Measurements from ENCODE around the gene COQ10B.
A peak's percentile ranks its signal among the peaks of the same experiment; 100 is the strongest.
"Not testable (repeated sequence)": the region's sequence is repeated elsewhere in the genome, so short reads cannot be mapped to it uniquely, and the experiment has no call there.

COQ10B gene

DNA sequence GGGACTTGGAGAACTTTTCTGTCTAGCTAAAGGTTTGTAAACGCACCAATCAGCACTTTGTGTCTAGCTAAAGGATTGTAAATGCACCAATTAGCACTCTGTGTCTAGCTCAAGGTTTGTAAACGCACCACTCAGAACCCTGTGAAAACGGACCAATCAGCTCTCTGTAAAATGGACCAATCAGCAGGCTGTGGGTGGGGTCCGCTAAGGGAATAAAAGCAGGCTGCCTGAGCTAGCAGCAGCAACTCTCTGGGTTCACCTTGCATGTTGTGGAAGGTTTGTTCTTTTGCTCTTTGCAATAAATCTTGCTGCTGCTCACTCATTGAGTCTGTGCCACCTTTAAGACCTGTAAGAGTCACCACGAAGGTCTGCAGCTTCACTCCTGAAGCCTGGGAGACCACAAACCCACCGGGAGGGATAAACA, 2.4 kb upstream of the COQ10B start:
- DNase-seq (ENCODE audit: low read depth): not testable (repeated sequence)

DNA sequence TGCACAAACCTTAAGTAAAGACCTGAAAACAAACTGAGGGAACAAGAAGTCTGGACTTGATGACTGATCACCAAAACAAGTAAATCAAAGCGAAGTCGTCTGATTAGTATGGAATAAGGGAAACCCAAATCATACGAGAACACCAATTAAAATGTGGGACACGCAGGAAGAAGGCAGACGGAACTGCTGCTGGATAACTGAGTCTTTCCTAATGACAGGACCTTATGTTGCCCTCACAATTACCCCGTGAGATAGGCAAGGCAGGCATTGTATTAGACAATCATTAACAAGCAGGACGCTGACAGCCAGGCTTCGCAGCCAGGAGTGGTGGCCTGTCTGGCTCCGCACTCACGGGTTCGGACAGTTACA, 614 bp upstream of the COQ10B start:
- DNase-seq (ENCODE audit: low read depth): no peak

DNA sequence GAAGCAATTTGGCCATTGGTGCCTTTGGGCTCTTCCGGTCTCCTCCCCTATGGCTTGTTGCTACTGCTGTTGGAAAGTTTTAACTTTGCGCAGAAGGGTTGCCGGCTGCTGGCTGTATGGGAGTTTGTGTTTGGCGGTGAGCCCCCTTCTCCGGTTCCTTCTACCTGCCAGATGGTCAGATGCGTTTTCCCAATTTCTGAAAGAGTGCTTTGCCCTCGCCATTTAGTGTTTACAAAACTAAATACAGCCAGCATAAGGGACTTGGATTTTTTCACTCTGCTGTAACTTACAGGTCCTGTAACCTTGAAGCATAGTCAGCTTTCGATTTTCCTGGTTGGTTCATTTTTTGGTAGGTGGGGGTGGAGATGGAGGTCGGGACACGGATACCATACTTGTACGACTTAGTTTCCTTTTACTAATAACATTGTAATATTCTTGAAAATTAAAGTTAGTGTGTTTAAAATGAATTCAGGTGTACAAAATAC, 604 bp downstream of the COQ10B start:
- DNase-seq (ENCODE audit: low read depth): no peak

DNA sequence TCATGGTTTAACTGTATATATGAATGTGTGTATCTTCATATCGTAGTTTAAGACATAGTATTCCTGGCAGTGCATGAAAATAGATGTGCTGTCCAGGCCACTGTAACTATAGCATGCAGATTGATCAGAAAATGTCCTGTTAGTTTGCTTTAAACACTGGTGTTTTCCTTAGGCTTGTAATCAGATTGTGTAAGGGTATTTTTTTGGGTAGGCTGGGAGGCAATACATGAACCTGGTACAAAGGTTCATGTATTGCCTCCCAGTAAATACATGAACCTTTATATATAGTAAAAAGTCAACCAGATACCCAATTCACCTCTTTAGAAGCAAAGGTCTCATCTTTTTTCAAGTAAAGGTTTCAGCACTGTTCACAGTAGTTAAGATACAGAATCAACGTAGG, 1.6 kb downstream of the COQ10B start:
- DNase-seq (ENCODE audit: low read depth): no peak

DNA sequence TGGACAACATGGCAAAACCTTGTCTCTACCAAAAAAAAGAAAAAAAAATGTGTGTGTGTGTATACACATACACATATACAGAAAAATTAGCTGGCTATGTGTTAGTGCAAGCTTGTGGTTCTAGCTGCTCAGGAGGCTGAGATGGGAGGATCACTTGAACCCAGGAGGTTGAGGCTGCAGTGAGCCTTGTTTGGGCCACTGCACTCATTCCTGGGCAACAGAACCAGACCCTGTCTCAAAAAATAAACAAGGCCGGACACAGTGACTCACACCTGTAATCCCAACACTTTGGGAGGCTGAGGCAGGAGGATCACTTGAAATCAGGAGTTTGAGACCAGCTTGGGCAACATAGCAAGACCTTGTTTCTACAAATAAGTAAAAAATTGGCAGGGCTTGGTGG, 2.1 kb downstream of the COQ10B start:
- no peak for DNase-seq (ENCODE audit: low read depth)

DNA sequence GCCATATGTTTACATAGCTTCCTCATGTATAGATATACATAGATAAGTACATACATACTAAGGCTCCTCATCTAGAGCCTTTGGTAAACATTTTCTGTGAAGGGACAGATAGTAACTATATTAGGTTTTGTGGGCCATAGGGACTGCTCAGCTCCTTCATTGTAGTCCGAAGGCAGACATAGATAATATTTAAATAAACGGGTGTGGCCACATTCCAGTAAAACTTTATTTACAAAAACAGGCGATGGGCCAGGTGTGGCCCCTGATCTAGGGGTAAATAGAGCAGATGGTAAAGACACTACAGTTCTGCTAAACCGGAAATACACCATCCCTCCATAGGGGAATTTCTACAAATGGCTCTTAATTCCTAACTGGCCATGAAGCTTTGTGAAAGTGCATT, 7.3 kb downstream of the COQ10B start:
- no peak for DNase-seq (ENCODE audit: low read depth)

DNA sequence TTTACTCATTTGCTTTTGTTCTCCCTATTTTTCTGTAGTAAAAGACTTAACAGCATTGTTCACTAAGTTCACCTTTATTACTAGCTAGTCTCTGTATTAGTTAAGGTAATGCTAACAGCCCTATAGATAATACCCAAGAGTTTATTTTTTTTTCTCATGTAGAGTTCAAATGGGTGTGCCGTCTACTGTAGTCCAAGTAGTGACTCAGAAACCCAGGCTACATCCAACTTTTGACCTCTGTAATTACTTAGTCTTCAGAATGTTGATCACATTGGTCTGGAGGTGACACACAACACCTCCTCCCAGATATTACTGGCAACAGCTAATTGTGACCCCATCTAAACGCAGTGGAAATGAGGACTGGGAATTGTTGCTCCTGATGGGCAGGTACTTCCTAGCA, 7.7 kb downstream of the COQ10B start:
- DNase-seq (ENCODE audit: low read depth): no peak

DNA sequence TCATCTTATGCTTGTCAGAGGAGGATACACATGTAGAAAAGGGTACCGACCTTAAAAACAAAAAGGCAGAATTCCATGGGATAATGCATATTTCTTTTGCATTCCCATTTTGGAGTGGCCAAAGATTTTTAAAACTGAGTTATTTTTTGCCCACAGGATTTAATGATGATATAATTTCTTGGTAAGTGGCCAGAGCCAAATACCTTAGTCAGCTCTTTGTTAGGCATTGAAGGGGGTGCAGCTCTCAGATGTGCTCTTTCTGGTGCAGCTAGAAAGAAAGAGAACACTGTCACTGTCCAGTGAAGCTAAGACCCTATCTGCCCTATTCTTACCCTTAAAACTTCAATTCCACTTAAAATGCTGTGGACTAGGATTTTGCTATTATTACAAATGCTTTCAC, 10.8 kb downstream of the COQ10B start:
- DNase-seq (ENCODE audit: low read depth): no peak

DNA sequence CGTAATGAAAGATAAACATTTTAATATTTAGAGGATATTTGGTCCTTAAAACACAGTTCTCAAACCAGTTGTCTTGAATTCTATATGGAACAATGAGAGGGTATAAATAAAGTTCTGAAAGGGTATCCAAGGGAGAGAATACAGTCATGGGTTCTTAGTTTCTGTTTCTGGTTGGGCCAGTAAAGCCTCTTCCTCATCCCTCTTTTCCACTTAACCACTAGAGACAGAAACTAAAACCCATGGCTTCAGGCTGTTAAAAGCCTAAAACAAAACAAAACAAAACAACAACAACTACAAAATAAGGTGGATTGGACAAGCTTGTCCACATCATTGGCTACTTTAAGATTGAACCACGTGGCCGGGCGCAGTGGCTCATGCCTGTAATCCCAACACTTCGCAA, 18.8 kb downstream of the COQ10B start:
- DNase-seq (ENCODE audit: low read depth): no peak

DNA sequence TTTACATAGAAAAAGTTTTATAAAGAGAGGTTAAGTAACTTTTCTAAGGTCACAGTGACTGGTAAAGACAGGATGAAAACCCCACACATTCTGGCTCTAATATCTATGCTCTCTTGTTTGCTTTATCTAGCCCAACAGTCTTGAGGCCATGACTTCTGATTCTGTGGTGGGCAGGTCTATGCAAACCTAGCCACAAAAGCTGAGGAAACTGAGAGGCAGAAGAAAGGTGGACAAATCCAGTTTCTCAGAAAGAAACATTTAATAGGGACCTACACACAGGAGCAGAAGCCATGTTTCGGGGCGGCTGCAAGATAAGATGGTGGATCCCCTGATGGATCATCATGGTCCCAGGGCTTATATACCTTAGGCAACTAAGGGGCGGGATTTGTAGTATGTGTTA, 24.4 kb downstream of the COQ10B start:
- DNase-seq (ENCODE audit: low read depth): no peak

DNA sequence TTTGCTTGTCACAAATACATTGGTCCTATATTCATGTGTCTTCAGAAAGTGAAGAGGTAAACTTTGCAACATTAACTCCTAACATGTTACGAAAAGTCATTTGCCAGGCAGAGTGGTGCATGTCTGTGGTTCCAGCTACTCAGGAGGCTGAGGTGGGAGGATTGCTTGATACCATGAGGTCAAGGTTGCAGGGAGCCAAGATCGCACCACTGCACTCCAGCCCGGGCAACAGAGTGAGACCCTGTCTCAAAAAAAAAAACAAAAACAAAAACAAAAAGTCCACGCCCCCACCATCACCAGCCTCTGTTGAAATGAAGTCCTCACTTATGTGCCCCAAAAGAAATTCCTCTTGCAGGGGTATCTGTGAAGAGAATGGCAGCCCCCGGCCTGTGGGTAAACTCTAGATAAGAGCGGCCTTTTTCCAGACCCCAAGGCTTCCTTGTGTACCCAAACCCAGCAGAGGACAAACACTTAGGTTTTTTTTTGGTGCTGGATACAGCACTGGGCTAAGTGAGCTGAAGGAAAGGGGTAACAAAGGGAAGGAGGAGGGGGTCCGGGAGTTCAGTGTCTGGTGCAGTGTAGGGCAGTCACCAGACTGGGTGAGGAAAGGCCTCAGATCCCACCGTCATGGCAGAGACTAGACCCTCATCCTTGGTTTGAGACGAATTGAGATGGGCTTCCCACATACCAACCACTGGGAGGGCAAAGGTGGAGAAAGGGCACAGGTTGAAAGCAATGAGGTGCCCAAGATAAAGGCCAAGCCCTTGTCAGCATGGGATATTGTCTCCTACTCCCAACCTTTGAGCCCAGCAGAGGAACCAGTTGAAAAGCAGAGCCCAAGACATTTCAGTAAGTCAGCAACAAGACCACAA, 27.0 kb downstream of the COQ10B start:
- DNase-seq (ENCODE audit: low read depth): no peak

DNA sequence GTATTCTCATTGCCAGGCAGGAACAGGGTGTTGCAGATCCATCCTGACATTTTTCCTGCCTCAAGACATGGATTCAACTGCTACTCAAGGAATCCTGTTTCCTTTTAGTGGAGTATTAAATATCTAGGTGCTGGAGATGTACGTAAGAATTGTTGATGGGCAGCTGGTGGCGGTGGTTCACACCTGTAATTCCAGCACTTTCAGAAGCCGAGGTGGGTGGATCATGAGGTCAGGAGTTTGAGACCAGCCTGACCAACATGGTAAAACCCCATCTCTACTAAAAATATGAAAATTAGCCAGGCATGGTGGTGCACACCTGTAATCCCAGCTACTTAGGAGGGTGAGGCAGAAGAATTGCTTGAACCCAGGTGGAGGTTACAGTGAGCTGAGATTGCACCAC, 30.9 kb downstream of the COQ10B start:
- DNase-seq (ENCODE audit: low read depth): not testable (repeated sequence)

DNA sequence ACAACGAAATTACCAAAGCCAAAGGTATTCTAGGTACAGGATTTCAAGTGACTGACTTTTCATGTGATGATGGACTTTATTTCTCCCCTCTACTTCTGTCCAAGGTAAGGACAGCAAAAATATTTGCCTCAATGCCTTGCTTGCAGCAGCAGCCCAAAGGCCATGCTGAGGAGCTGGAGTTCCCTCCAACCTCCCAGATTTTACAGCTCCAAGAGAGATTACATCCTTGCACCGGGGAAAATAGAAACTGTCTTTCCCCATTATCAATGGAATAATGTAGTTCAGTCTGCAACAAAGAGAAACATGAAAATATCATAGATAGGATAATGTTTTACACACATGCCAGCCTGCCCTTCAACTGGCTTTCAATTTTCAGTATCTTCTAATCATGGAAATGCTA, 32.8 kb downstream of the COQ10B start:
- DNase-seq (ENCODE audit: low read depth): no peak

DNA sequence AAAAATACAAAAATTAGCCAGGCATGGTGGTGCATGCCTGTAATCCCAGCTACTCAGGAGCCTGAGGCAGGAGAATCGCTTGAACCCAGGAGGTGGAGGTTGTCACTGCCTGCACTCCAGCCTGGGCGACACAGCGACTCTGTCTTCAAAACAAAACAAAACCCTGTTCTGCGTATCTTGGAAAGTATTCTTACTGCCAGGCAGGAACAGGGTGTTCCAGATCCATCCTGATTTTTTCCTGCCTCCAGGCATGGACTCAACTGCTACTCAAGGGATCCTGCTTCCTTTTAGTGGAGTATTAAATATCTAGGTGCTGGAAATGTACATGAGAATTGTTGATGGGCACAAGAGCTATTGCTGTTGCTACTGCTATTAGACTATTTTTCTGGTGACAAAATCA, 34.0 kb downstream of the COQ10B start:
- DNase-seq (ENCODE audit: low read depth): no peak

DNA sequence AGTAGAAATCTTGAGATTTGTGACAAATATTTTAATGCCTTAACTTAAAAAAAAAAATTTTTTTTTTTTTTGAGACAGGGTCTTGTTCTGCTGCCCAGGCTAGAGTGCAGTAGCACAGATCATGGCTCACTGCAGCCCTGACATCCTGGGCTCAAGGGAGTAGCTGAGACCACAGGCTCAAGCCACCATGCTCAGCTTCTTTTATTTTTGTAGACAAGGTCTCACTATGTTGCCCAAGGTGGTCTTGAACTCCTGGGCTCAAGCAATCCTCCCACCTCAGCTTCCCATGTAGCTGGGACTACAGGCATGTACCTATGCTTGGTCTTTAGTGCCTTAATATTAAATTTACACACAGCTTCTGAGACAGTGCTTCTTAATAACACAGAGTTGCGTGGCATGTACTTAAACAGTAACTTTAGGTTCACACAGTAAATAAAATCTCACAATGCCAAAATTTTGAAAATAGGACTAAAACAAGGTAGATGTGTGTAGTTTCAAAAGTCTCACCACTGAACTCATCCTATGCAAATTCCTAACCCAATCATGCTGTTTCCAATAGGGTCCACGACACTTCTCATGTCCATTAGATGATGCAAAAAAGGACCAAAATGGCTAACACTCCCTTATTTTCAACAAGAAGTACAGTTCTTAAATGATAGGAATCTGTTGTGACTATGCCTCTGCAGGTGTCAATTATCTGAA, 42.2 kb downstream of the COQ10B start:
- no peak for DNase-seq (ENCODE audit: low read depth)

DNA sequence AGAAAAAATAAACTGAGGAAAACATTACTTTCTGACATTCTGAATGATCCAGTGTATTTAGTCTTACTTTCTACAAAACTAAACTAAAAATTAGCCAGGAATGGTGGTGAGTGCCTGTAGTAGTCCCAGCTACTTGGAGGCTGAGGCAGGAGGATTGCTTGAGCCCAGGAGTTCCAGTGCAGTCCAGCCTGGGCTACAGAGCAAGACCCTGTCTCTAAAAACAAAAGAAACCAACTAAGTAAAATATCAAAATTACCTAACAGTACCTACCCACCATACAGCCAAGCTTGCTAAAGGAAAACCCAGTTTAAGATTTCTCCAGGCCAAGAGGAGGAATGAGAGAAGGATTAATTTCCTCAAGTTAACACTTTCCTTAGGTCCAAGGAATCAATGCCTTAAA, 43.3 kb downstream of the COQ10B start:
- DNase-seq (ENCODE audit: low read depth): no peak

DNA sequence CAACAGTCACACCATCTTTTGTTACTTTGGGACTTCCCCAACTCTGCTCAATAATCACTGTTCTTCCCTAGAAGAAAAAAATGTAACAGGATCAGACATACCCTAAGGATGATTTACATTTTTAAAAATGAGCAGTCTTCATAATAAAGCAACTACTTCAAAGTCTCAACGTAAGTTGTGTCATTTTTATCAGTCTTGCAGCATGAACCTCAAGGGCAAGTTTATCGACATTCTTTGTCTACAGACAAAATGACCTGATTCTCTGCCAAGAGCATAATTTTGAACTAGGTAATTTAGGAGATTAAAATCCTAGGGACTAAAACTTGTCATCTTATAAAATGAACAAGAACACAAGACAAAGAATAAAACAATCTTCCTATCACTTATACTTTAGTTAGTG, 44.0 kb downstream of the COQ10B start:
- DNase-seq (ENCODE audit: low read depth): no peak

DNA sequence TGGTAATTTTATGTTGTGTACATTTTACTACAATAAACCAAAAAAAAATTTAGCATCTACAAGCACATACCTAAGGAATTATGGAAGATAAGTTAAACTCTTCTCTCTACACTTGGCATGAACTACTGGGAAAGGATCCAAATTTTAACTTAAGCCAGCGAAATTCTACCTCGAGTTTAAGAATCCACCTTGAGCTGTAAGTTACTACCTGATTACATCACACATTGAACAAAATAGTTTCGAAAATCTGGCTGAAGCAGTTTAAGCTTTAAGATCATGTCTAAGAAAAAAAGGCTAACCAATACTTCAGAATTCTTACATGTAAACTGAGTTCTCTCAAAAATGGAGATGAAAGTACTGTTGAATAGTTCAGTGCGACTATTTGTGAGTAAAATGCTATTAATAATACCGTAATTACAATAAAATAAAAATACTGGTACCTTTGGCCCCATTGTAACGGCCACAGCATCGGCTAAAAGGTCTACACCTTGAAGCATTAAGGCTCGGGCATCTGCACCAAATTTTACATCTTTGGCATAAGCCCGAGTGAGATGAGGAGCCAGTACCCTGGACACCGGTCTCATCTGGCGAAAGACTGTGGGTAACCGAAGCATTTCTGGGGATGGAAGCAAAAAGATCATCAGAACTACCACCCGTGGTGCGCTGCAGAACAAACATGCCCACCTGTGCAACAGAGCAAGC, 45.0 kb downstream of the COQ10B start:
- no peak for DNase-seq (ENCODE audit: low read depth)

DNA sequence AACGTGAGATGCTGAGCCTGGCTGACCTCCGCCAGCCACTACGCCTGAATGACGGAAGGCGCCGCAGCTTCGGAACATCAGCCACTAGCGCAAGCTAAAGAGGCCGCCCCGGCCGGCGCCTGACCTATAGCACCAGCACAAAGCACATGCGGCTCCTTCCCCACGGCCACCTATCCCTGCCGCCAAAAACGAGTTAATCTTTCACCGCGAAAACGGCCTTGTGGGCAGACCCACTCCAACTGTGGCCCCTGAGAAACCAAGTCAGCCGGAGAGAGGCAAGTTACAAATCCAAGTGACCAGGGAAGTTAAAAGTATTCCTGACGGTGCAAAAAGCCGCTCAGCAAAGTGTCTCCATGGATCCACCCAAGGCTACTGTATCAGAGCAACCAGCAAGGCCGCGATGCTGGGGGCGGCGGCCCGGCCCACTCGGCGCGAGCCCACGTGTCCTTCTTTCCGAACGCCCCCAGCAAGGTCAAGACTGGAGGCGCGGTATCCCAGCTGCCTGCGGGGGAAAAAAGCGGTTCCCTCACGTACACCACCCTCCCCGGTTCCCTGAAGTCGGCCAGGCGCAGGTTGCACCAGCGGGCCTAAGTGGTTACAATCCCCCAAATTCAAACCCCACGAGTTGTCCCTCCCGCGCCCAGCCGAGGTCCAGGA, 45.7 kb downstream of the COQ10B start:
- DNase-seq (ENCODE audit: low read depth): peak; percentile 51

DNA sequence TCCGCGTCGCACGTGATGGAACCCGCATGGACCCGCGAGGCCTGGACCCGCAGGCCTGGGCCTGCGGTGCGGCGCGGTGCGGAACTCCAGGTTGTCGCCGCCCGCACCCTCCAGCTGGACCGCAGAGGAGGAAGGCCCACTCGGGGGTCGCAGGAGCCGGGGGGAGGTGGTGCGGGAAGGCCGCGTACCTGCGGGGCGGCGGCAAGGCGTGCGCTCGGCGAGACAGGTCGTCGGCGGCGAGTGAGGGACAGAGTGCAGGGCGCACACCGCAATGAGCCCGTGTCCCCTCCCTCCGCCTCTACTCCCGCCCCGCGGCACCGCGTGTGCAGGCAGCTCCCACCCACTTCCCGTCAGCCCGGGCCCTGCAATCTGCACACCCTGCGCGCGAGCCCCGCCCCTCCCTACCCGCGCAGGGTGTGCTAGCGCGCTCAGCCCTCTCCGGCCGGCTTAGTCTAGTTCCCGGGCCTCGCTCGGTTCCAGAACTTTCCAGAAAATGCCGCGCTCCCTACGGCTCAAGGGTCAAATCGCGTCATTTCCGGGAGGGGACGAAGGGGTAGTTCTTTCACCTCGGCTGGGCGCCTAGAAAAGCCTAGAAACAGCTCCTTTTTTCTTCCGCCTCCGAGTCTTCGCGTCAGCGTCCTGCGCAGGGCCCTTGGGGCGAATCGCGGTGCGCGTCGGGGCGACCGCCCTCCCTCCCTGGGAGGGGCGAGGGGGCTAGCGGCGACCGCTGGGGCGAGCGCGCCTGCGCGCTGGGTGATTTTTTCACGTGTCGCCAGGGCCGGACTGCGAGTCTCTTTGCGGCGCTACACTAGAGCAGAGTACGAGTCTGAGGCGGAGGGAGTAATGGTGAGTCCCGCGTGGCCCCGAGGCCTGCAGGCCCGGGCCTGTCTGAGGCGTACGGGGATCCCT, 46.5 kb downstream of the COQ10B start, which contains the start of the genes HSPD1 and HSPE1:
HSPD1 (minus strand) TSS at position 247 of the 909 bp plus-strand sequence. CDS start 992 bp downstream, outside the sequence.
HSPE1 (plus strand) TSS at position 786 of the 909 bp plus-strand sequence; CDS start at position 844, 58 bp downstream.
- peak; percentile 96 for DNase-seq (ENCODE audit: low read depth)

Data from stimulated activated CD4-positive, alpha-beta T cell treated with anti-CD3 and anti-CD28 coated beads, Interleukin-2, amount 100 ng/mL, for 4 hours (primary cell).